ENCODE data around the gene ZNF536. TPM values are rescaled to one million over a fixed set of nuclear protein-coding genes. Genes with fewer than 3 reads are reported as not detected.
A peak's percentile ranks its signal among the peaks of the same experiment; 100 is the strongest.

The ZNF536 gene
- total RNA-seq, 1 experiment from 2014 or later, result 15.2 TPM

DNA sequence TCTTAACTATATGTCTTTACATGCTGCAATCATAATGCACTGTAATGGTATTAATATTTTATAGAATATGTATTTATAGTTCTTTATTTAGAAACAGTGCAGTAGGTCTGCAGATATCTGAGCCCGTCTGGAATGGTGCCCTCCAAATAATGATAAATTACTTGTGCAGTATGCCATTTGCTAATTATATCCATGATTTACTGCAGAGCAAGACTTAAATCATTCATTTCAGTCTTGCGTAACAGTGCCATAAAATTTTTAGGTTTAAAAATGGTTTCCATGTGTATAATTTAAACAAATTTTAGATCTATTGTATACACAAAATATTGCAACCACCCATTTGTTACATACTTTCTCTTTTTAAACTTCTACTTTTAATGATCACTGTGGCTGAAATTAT, 175.1 kb downstream of the ZNF536 start:
- no peaks in the 10 kb centered on the region for H3K27me3 ChIP-seq
- H3K9me3 ChIP-seq (replicated peaks), result no peaks in the 10 kb centered on the region

GRCh38 chr19:30549151-30549550, 177.0 kb downstream of the ZNF536 start:
- no peaks in the 10 kb centered on the region for H3K9me3 ChIP-seq (replicated peaks)
- DNase-seq, result no peak
- H3K36me3 ChIP-seq, result peaks cover 6% of the 10 kb centered on the region; the same call in 1 of the 2 replicates
- H3K27ac ChIP-seq, result no peak overlapping the region
- no peak overlapping the region for H3K4me3 ChIP-seq
- H3K4me1 ChIP-seq, result peaks cover 6% of the 10 kb centered on the region; the same call in 1 of the 2 replicates
- no peaks in the 10 kb centered on the region for H3K27me3 ChIP-seq

More for the DNA sequence above, 175.1 kb downstream of the ZNF536 start:
- peaks cover 6% of the 10 kb centered on the region; the same call in 1 of the 2 replicates for H3K36me3 ChIP-seq
- peaks cover 6% of the 10 kb centered on the region; the same call in 1 of the 2 replicates for H3K4me1 ChIP-seq
- H3K27ac ChIP-seq, result no peak overlapping the region
- DNase-seq, result no peak
- H3K4me3 ChIP-seq, result no peak overlapping the region

DNA sequence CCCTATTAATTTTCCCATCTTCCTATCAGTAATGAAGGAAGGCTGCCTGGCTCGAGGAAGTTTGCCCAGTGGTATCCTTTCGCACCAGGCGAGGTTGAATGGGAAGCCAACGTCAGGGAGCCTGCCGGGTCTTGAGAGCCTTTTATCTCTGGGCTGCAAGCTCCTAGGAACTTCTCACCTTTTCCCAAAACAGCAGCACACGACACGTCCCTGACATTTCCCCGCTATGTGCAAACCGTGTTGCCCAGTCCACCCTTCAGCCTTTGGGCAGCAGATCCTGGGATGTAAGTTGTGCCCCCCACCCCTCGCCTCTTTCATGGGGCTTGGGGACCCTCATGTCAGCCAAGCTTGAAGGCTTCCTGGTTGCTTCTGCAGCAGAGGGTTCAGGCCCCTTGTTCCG, 179.1 kb downstream of the ZNF536 start:
- Histone ChIP-seq H3K27me3 (no peaks in the 10 kb centered on the region), H3K36me3 (peaks cover 6% of the 10 kb centered on the region; the same call in 1 of the 2 replicates), H3K9me3 (replicated peaks) (no peaks in the 10 kb centered on the region), H3K27ac (no peak overlapping the region), H3K4me1 (peaks cover 16% of the 10 kb centered on the region), H3K4me3 (no peak overlapping the region)
- no peak for DNase-seq

- Histone ChIP-seq H3K4me1 (peaks cover 30% of the 10 kb centered on the region), H3K36me3 (peaks cover 6% of the 10 kb centered on the region; the same call in 1 of the 2 replicates), H3K27me3 (no peaks in the 10 kb centered on the region), H3K4me3 (no peak overlapping the region), H3K9me3 (replicated peaks) (no peaks in the 10 kb centered on the region), H3K27ac (no peak overlapping the region)
- no peak for DNase-seq
Observed at GRCh38 chr19:30552593-30552992, 180.4 kb downstream of the ZNF536 start.

GRCh38 chr19:30555075-30555790, 183.0 kb downstream of the ZNF536 start:
- no peaks in the 10 kb centered on the region for H3K36me3 ChIP-seq
- peaks cover 31% of the 10 kb centered on the region for H3K4me1 ChIP-seq
- H3K9me3 ChIP-seq (replicated peaks), result no peaks in the 10 kb centered on the region
- no peak for DNase-seq
- no peak overlapping the region for H3K4me3 ChIP-seq
- no peaks in the 10 kb centered on the region for H3K27me3 ChIP-seq
- no peak overlapping the region for H3K27ac ChIP-seq

- H3K9me3 ChIP-seq (replicated peaks), result no peaks in the 10 kb centered on the region
- no peaks in the 10 kb centered on the region for H3K27me3 ChIP-seq
Observed at GRCh38 chr19:30555791-30556110, 183.6 kb downstream of the ZNF536 start.

DNA sequence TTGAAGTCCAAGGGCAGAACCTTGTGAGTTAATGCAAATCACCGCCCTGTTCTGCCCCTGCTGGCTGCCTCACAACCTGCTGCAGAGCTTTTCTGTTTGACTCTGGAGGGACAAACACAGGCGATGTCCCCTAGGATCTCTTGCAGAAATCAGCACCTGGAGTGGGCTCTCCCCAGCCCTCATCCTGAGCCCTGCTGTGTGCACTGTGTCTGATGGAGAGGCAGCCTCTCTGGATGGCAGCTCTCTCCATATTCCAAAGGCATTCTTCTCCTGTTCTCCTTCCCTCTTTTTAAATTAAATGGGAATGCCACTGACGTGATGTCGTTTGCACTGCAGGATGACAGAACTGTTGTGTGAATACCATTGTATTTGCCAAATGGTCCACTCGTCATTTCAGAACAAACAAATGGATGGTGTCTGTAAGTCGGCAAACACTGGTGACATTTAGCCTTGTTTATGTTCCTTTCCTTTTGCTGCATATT, 184.1 kb downstream of the ZNF536 start:
- Histone ChIP-seq H3K9me3 (replicated peaks) (no peaks in the 10 kb centered on the region), H3K36me3 (no peaks in the 10 kb centered on the region), H3K27ac (peak overlapping the region; percentile 53), H3K4me3 (no peak overlapping the region), H3K4me1 (peaks cover 26% of the 10 kb centered on the region), H3K27me3 (no peaks in the 10 kb centered on the region)
- peak; percentile 17 to 20 for DNase-seq

More at GRCh38 chr19:30555791-30556110, 183.6 kb downstream of the ZNF536 start:
- Histone ChIP-seq H3K27ac (peak overlapping the region; percentile 53; the same call in 1 of the 2 replicates), H3K4me3 (no peak overlapping the region), H3K4me1 (peaks cover 27% of the 10 kb centered on the region), H3K36me3 (no peaks in the 10 kb centered on the region)
- DNase-seq, result no peak

DNA sequence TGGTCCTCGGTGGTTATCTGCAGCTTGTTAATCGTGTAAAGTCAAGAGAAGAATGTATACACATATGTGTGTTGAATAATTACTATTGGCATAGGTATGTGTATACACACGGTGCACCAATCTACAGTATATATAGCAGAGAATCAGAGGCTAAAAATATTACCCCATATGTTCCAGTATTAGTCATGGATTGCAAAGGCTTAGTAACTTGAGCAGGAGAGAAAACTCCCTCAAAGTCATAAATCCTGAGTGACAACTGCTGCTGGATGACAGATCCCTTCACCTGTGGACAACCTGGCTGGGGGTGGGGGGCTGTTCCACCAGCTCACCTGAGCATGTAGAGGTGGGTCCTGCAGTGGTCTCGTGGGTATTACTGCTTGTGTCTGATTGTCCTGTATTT, 185.0 kb downstream of the ZNF536 start:
- no peaks in the 10 kb centered on the region for H3K27me3 ChIP-seq
- DNase-seq, result peak; percentile 31 to 72

GRCh38 chr19:30557927-30558557, 185.9 kb downstream of the ZNF536 start:
- no peaks in the 10 kb centered on the region for H3K9me3 ChIP-seq (replicated peaks)
- no peak for DNase-seq
- no peaks in the 10 kb centered on the region for H3K27me3 ChIP-seq
- peaks cover 26% of the 10 kb centered on the region for H3K4me1 ChIP-seq
- no peak overlapping the region; the same call in 1 of the 2 replicates for H3K27ac ChIP-seq
- H3K4me3 ChIP-seq, result no peak overlapping the region
- no peaks in the 10 kb centered on the region for H3K36me3 ChIP-seq

More for the DNA sequence above, 185.0 kb downstream of the ZNF536 start:
- peak overlapping the region; percentile 53 for H3K27ac ChIP-seq
- H3K4me3 ChIP-seq, result no peak overlapping the region
- H3K36me3 ChIP-seq, result no peaks in the 10 kb centered on the region
- no peaks in the 10 kb centered on the region for H3K9me3 ChIP-seq (replicated peaks)
- peaks cover 26% of the 10 kb centered on the region for H3K4me1 ChIP-seq

DNA sequence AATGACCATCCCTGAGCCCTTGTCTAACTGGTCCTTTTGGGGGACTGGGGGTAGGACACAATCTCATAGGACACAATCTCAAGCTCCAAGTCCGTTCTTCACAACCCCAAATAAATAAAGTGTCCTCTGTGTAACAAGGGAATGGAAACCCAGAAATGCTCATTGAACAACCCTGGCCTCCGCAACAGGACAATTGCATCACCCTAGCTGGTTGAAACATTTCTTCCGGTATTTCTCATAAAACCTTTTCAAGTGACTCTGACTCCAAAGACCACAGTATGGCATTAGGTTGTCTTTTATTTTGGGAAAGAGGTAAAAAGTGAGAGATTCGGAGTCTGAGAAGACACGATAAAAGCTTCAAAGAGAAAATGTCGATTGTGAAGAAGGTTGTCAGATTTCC, 186.6 kb downstream of the ZNF536 start:
- Histone ChIP-seq H3K4me1 (peaks cover 26% of the 10 kb centered on the region), H3K27ac (no peak overlapping the region), H3K36me3 (no peaks in the 10 kb centered on the region), H3K9me3 (replicated peaks) (no peaks in the 10 kb centered on the region), H3K4me3 (no peak overlapping the region), H3K27me3 (no peaks in the 10 kb centered on the region)
- no peak for DNase-seq

DNA sequence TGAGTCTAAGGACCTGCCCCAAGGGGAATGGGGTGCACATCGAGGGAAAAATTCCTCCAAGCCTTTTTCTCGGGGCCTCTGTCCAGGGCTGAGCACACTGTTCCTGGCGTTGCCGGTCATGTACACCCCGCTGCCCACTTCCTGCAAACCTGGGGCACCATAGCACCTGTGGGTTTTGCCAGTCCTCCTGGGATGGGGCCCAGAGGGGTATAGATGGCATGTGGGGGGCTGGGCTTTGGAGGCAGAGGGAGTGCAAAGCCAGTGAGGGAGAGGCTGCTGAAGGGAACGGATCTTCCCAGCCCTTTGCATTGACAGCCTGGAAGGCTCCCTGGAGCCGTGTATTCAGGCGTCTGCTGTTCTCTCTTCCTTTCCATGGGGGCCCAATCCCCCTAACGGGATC, 187.3 kb downstream of the ZNF536 start:
- Histone ChIP-seq H3K9me3 (replicated peaks) (no peaks in the 10 kb centered on the region), H3K27ac (no peak overlapping the region), H3K36me3 (no peaks in the 10 kb centered on the region), H3K4me1 (peaks cover 29% of the 10 kb centered on the region), H3K27me3 (no peaks in the 10 kb centered on the region), H3K4me3 (no peak overlapping the region)
- DNase-seq, result no peak

GRCh38 chr19:30562981-30563380, 190.8 kb downstream of the ZNF536 start:
- H3K27me3 ChIP-seq, result no peaks in the 10 kb centered on the region
- H3K4me3 ChIP-seq, result no peak overlapping the region
- H3K9me3 ChIP-seq (replicated peaks), result no peaks in the 10 kb centered on the region
- H3K36me3 ChIP-seq, result no peaks in the 10 kb centered on the region
- peaks cover 38% of the 10 kb centered on the region for H3K4me1 ChIP-seq
- no peak for DNase-seq
- H3K27ac ChIP-seq, result no peak overlapping the region

GRCh38 chr19:30563691-30564090, 191.5 kb downstream of the ZNF536 start:
- H3K27me3 ChIP-seq, result no peaks in the 10 kb centered on the region
- H3K36me3 ChIP-seq, result no peaks in the 10 kb centered on the region
- DNase-seq, result no peak
- peaks cover 42% of the 10 kb centered on the region for H3K4me1 ChIP-seq
- no peaks in the 10 kb centered on the region for H3K9me3 ChIP-seq (replicated peaks)
- H3K27ac ChIP-seq, result peak overlapping the region; percentile 53; the same call in 1 of the 2 replicates
- H3K4me3 ChIP-seq, result no peak overlapping the region

GRCh38 chr19:30564551-30565011, 192.4 kb downstream of the ZNF536 start:
- peak overlapping the region; percentile 53 for H3K27ac ChIP-seq
- H3K4me1 ChIP-seq, result peaks cover 44% of the 10 kb centered on the region
- DNase-seq, result peak; percentile 56 to 81
- no peaks in the 10 kb centered on the region for H3K9me3 ChIP-seq (replicated peaks)
- H3K4me3 ChIP-seq, result no peak overlapping the region
- no peaks in the 10 kb centered on the region for H3K27me3 ChIP-seq
- no peaks in the 10 kb centered on the region for H3K36me3 ChIP-seq

- peak; percentile 26 to 41 for DNase-seq
- Histone ChIP-seq H3K27me3 (no peaks in the 10 kb centered on the region), H3K4me1 (peaks cover 44% of the 10 kb centered on the region), H3K9me3 (replicated peaks) (no peaks in the 10 kb centered on the region), H3K36me3 (no peaks in the 10 kb centered on the region), H3K27ac (peak overlapping the region; percentile 53), H3K4me3 (no peak overlapping the region)
Observed at GRCh38 chr19:30565636-30566035, 193.5 kb downstream of the ZNF536 start.

Data from SJCRH30 (cell line).